ENCODE data around the gene EID3. TPM values are rescaled to one million over a fixed set of nuclear protein-coding genes. Genes with fewer than 3 reads are reported as not detected.

The EID3 gene
- total RNA-seq, 2 donors from 2014 or later: 8.6 to 18.1 TPM

DNA sequence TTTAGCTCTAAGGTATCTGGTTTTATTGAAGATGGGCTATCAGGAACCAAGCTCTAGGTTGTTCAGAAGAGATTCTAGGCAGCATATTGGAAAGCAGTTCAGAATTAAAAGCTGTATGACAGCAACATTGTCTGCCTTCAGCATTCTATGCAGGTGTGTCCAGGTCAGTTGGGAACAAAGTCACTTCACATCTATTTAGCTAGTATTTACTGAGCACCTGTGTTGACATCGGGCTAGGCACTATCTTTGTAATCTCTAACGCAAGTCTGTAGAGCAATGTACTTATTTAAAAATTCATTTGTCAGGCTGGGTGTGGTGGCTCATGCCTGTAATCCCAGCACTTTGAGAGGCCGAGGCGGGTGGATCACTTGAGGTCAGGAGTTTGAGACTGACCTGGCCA, 6.8 kb upstream of the EID3 start:
- intact Hi-C loops (cut with DNase I): loop anchor here (5.0 kb wide), 1 partner anchor 164 kb away; no protein-coding TSS in a partner anchor
- no peaks in the 10 kb centered on the region for H3K9me3 ChIP-seq
- no peak overlapping the region for H3K4me3 ChIP-seq
- H3K36me3 ChIP-seq: no peaks in the 10 kb centered on the region
- 87% methylated on average over 4 of the region's 4 CpGs for WGBS
- peaks cover 6% of the 10 kb centered on the region for H3K4me1 ChIP-seq (replicated peaks)
- no peak overlapping the region for H3K27ac ChIP-seq
- DNase-seq (ENCODE audit: low spot score): no peak
- H3K27me3 ChIP-seq (replicated peaks; ENCODE audit: insufficient read depth): no peaks in the 10 kb centered on the region
- TF ChIP-seq POLR2A (IDR thresholded peaks at IDR 0.05): no peak
- no peak for TF ChIP-seq POLR2AphosphoS5 (IDR thresholded peaks at IDR 0.05)
- TF ChIP-seq CTCF (IDR thresholded peaks at IDR 0.05): no peak

GRCh38 chr12:104297477-104298113, 5.9 kb upstream of the EID3 start:
- H3K9me3 ChIP-seq: no peaks in the 10 kb centered on the region
- intact Hi-C loops (cut with DNase I): loop anchor here (5.0 kb wide), 1 partner anchor 165 kb away; no protein-coding TSS in a partner anchor
- no peak for TF ChIP-seq CTCF (IDR thresholded peaks at IDR 0.05)
- TF ChIP-seq POLR2A (IDR thresholded peaks at IDR 0.05): no peak
- no peak for TF ChIP-seq POLR2AphosphoS5 (IDR thresholded peaks at IDR 0.05)
- H3K36me3 ChIP-seq: no peaks in the 10 kb centered on the region
- no peaks in the 10 kb centered on the region for H3K27me3 ChIP-seq (replicated peaks; ENCODE audit: insufficient read depth)
- peaks cover 6% of the 10 kb centered on the region for H3K4me1 ChIP-seq (replicated peaks)
- H3K27ac ChIP-seq: no peak overlapping the region
- 82% methylated on average over 10 of the region's 10 CpGs for WGBS
- H3K4me3 ChIP-seq: no peak overlapping the region
- no peak for DNase-seq (ENCODE audit: low spot score)

DNA sequence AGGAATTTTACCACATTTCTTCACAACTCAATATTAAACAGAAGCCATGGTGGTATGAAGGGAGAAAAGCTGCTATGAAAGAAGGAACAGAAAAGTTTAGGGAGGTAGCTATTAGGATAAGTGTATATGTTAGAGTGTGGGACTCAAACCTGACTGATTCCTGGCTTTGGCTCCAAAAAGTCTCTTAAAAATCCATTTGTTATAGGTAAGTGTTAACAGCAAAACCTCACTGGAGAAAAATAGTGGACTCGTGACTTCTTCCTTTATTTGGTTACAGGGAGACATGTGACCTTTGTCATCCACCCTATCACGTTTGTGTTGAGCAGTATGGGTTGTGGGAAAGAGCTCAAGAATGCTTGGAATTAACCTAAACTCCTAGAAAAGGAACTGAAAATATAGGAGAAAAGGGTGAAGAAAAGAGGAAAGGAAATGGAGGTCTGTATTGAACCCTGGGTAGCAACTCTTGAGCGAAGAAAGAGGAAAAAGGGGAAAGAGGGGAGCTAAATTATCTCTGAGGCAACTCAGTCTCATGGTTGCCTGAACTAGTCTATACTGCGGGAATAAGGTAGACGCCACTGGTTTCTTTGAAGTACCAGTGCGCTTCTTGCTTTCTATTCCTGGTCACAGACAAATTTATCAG, 3.6 kb upstream of the EID3 start:
- DNase-seq (ENCODE audit: low spot score): no peak
- WGBS: 81% methylated on average over 6 of the region's 6 CpGs
- Histone ChIP-seq H3K27me3 (replicated peaks; ENCODE audit: insufficient read depth) (no peaks in the 10 kb centered on the region), H3K27ac (no peak overlapping the region), H3K36me3 (no peaks in the 10 kb centered on the region), H3K4me1 (replicated peaks) (peaks cover 6% of the 10 kb centered on the region), H3K9me3 (no peaks in the 10 kb centered on the region), H3K4me3 (no peak overlapping the region)
- TF ChIP-seq CTCF (IDR thresholded peaks at IDR 0.05) (no peak), POLR2AphosphoS5 (IDR thresholded peaks at IDR 0.05) (no peak), POLR2A (IDR thresholded peaks at IDR 0.05) (no peak)
- intact Hi-C loops (cut with DNase I): loop anchor here (5.0 kb wide), 2 partner anchors 83 to 168 kb away; partner anchors contain the start of gene TXNRD1

DNA sequence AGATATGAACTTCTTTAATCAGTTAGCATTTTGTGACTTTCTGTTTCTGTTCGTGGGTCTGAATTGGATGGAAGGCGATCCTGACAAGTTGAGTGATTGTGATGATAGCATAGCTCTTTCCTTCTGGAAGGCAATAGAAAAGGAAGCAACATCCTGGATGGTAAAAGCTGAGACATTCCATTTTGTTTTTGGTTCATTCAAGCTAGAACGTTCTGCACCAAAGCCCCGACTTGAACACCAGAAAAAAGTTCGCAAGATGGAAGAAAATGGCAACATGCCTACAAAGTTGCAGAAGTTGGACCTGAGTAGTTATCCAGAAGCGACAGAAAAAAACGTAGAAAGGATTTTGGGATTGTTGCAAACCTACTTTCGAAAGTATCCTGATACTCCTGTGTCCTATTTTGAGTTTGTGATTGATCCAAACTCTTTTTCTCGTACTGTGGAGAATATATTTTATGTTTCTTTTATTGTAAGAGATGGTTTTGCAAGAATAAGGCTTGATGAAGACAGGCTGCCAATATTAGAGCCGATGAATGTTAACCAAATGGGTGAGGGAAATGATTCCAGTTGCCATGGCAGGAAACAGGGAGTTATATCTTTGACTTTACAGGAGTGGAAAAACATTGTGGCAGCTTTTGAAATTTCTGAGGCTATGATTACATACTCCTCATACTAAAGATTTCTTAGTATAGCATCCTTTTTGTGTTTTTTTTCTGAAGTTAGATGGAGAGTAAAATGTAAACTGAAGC, 896 bp downstream of the EID3 start:
- H3K4me1 ChIP-seq (replicated peaks): no peaks in the 10 kb centered on the region
- no peak for TF ChIP-seq POLR2A (IDR thresholded peaks at IDR 0.05)
- no peak for TF ChIP-seq CTCF (IDR thresholded peaks at IDR 0.05)
- TF ChIP-seq POLR2AphosphoS5 (IDR thresholded peaks at IDR 0.05): no peak
- H3K9me3 ChIP-seq: no peaks in the 10 kb centered on the region
- intact Hi-C loops (cut with DNase I): loop anchor here (5.0 kb wide), 1 partner anchor 87 kb away; the partner anchor contains the start of gene TXNRD1
- DNase-seq (ENCODE audit: low spot score): no peak
- no peaks in the 10 kb centered on the region for H3K36me3 ChIP-seq
- H3K27me3 ChIP-seq (replicated peaks; ENCODE audit: insufficient read depth): no peaks in the 10 kb centered on the region
- H3K4me3 ChIP-seq: peak overlapping the region in 1 of 2 donors; percentile 38
- WGBS: 78% methylated on average over 10 of the region's 10 CpGs
- H3K27ac ChIP-seq: peak overlapping the region; percentile 43 to 54

All from prostate gland (tissue), 2 donors.